GM12874 (cell line): ENCODE results near the gene LMO7.

Experiments
- CTCF ChIP-seq: IDR thresholded peaks from 2 replicates; pipeline ENCODE4 v1.5.1; 2011; ENCODE audit warnings: low read depth, mild to moderate bottlenecking, control low read depth, low read length, moderate library complexity; ENCODE audit not compliant: insufficient read depth

LMO7 gene

GRCh38 chr13:75774176-75774575, 138.0 kb downstream of the LMO7 start:
- no peak for TF ChIP-seq CTCF

GRCh38 chr13:75776550-75776949, 140.4 kb downstream of the LMO7 start:
- no peak for TF ChIP-seq CTCF

- TF ChIP-seq CTCF, result no peak
Observed at GRCh38 chr13:75779393-75779792, 143.3 kb downstream of the LMO7 start.

GRCh38 chr13:75782985-75783384, 146.9 kb downstream of the LMO7 start:
- TF ChIP-seq CTCF, result no peak

- TF ChIP-seq CTCF, result no peak
Observed at GRCh38 chr13:75784003-75784402, 147.9 kb downstream of the LMO7 start.

- TF ChIP-seq CTCF, result no peak
Observed at GRCh38 chr13:75785130-75785529, 149.0 kb downstream of the LMO7 start.

- TF ChIP-seq CTCF, result no peak
Observed at GRCh38 chr13:75787249-75787928, 151.3 kb downstream of the LMO7 start.
